AG09309 (cell line): ENCODE measurements around the gene RBCK1.
"Not testable (repeated sequence)": the region's sequence is repeated elsewhere in the genome, so short reads cannot be mapped to it uniquely, and the experiment has no call there.

Source experiments
- DNase-seq: peaks from one replicate; pipeline ENCODE4 v3.0.0-alpha.2; 2010; ENCODE audit warnings: low read depth
- H3K4me3 ChIP-seq: 2 replicates; pipeline ENCODE4 v1.5.1; 2011; ENCODE audit warnings: mild to moderate bottlenecking, low read depth, low read length, moderate library complexity; ENCODE audit not compliant: control insufficient read depth
- CTCF ChIP-seq: IDR thresholded peaks from 2 replicates; pipeline ENCODE4 v1.5.1; 2011; ENCODE audit warnings: mild to moderate bottlenecking, low read depth, low read length, inconsistent platforms; ENCODE audit not compliant: insufficient read depth, control insufficient read depth; ENCODE audit errors: missing control alignments

RBCK1 gene

DNA sequence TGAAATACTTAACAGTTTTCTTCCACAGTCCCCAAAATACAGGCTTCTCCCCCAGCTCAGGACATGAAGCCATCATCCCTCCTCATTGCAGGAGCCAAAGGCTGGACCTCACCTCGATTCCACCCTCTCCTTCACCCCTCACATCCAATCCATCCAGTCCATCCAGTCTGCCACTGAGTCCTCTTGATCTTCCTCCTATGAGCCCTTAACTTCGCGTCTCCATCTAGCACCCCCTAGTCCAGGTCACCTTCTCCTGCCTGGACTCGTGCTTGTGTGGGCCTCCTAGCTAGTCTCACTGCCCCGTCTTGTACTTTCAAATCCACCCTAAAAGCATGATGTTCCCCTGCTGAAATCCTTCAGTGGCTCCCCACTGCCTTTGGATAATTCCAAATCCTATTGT, 24.2 kb upstream of the RBCK1 start:
- no peak for DNase-seq
- no peak overlapping the region for H3K4me3 ChIP-seq
- TF ChIP-seq CTCF = no peak

DNA sequence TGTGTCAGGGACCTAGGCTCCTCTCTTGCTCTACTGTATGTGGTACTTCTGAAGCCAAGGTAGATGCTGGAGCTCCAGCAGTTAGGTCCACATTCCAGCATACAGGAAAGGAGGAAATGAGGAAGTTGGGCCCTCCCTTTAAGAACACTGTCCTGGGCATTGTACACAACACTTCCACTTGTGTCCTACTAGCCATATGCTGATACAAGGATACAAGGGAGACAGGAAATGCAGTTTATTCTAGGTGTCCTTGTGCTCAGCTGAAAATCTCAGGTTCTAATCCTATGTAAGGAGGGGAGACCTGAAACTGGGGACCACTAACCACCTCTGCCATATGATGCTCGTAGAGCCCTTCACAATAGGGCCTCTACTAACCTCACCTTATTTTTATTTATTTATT, 23.4 kb upstream of the RBCK1 start:
- no peak overlapping the region for H3K4me3 ChIP-seq
- no peak for TF ChIP-seq CTCF
- DNase-seq = no peak

GRCh38 chr20:385448-385847, 22.7 kb upstream of the RBCK1 start:
- TF ChIP-seq CTCF = no peak

DNA sequence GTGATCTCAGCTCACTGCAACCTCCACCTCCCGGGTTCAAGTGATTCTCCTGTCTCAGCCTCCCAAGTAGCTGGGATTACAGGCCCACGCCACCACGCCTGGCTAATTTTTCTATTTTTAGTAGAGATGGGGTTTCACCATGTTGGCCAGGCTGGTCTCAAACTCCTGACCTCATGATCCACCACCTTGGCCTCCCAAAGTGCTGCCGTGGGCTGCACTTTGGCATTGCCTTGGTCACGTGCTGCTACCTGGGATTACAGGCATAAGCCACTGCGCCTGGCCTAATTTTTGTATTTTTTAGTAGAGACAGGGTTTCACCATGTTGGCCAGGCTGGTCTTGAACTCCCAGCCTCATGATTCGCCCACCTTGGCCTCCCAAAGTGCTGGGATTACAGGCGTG, 21.5 kb upstream of the RBCK1 start:
- not testable (repeated sequence) for DNase-seq, H3K4me3 ChIP-seq

More at GRCh38 chr20:385448-385847, 22.7 kb upstream of the RBCK1 start:
- DNase-seq = no peak
- H3K4me3 ChIP-seq = no peak overlapping the region

DNA sequence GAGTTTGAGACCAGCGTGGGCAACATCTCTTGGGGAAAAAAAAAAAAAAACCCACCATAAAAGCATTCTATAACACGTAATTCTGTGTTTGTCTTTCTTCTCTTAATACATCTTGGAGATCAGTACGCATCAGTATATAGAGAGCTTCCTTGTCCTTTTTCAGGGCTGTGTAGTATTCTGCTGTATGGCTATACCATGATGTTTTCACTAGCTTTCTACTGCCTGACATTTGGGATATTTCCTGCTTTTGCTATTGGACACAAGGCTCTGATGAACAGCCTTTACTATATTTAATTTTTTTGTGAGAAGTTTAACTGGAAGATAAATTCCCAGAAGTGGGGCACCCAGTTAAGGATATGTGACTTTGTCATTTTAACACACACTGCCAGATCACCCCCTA, 20.6 kb upstream of the RBCK1 start:
- H3K4me3 ChIP-seq = no peak overlapping the region
- no peak for DNase-seq
- TF ChIP-seq CTCF = no peak

- TF ChIP-seq CTCF = no peak
- no peak overlapping the region for H3K4me3 ChIP-seq
- DNase-seq = no peak
Observed at GRCh38 chr20:388034-388994, 19.8 kb upstream of the RBCK1 start.

DNA sequence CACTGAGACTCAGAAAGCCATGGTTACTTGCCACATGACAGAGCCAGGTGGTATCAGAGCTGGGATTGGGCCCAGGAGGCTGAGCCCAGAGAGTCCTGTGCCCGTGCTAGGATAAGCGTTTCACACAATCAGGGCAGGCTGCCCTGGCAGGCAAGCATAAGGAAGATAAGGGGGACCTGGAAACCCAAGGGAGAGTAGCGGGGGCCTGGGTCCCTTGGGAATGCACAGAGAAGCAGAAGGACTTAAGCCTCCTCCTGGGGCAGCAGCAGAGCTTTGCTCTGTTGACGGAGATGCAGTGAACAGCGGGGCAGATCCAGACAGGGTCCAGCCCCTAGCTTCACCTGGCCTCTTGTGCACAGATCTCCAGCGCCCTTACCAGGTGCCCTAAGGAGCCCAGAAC, 18.9 kb upstream of the RBCK1 start:
- no peak for TF ChIP-seq CTCF
- H3K4me3 ChIP-seq = no peak overlapping the region
- no peak for DNase-seq
